Activated CD4-positive, alpha-beta T cell treated with anti-CD3 and anti-CD28 coated beads, Interleukin-2, amount 50 U/mL, for 1 hour (primary cell): Measurements from ENCODE around the gene SOX3.

Experiments used
- DNase-seq: peaks from one replicate; pipeline ENCODE4 v3.0.0-alpha.2; 2020

Gene SOX3

DNA sequence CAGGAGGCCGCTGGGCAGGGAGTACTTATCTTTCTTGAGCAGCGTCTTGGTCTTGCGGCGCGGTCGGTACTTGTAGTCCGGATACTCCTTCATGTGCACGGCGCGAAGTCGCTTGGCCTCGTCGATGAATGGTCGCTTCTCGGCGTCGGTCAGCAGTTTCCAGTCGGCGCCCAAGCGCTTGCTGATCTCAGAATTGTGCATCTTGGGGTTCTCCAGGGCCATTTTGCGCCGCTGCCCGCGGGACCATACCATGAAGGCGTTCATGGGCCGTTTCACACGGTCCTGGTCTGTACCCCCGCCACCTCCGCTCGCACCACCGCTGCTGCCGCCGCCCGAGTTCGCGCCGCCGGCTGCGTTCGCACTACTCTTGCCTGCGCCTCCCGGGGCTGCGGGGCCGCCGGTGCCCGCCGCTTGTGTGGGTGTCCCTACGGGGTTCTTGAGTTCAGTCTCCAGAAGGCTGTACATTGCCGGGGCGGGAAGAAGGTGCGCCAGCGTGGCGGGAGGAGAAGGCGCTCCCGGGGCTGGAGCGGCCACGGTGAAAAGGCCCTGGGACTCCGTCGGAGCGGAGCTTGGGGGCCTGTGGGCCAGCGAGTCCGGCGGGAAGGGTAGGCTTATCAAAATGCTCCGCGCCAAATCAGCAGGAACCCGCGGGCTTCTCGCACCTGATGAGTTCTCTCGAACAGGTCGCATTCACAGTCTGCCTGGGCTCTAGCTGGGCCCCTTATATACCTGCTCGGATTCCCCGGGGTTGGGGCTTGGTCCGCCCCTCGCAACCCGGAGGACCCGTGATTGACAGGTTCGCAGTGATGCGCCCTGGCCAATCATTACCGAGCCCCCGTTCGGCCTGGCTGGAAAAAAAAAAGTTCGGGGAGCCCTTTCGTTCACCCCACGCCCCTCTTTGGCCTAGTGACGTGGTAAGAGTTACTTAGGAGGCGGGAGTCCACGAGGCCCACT, at the start of gene SOX3:
Gene SOX3 (minus strand): TSS at position 699 of the 954 bp plus-strand sequence. CDS start 9 bp downstream, at position 690.
- no peak for DNase-seq

DNA sequence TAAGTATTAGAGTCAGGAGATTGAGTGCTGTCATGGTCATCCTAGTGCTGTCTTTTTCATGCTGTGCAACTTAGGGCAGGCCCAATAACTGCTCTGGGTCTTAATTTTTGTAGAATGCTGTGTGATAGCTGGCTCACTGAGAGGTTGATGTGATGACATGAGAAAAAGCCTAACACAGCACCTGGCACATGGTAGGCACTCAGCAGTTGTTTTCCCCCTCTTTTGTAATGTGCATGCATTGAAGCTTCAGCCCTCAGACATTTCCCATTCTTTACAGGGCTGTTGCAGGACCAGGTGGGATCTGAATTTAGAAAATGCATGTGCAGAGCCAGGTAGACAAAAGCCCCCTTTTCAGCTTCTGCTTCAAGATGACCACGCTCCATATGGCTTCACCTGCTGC, 44.1 kb upstream of the SOX3 start:
- no peak for DNase-seq

DNA sequence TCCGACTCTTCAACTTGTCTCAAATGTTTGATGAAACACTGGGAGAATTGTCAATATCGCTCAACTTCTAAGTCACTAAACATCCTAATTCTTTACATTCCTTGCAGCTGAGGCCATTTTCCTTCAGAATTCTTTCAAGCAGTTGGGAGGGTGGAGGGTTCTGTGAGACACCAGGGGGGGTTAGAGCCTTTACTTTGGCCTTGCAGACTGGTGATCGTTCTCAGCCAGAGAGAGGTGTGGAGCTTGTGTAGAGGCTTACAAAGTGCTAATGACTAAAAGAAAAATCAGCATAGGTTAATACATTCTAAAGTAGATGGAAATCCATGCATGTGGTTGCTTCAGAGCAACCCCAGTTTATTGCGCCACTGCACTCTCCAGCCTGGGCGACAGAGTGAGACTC, 21.3 kb upstream of the SOX3 start:
- DNase-seq: no peak

DNA sequence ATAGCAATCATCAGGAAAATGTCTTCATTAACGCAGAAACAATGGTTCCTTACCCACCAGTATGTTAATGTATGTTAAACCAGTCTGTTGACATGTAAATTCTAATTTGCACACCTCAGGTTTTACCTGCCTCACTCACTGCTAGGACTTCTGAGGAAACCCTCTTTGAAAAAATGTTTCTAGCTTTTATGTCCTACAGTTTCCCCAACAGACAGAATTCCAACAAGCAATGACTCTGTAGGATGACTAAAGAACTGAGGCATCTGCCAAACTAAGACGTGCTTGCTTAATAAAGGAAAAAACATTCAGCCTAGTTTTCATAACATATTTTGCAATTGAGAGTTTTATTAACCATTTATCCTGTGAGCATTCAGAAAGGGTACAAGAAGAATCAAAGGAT, 20.6 kb upstream of the SOX3 start:
- no peak for DNase-seq

DNA sequence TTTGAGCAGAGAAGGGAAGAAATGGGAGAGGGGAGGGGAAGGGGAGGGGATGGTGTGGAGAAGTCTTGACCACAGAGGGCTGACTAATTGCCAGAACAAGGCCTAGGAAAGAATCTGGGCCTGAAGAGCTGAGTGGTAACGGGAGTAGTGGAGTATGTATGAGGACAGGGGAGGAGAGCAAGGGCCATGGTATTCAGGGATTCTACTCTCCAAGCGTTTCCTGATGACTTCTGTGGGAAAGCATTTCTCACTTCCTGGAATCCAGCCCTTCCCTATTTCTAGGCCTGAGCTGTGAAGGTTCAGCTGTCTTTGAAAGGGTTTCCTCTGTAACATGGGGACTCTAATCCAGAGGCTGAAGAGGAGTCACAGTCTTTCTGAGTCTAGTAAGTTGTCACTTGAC, 19.7 kb upstream of the SOX3 start:
- no peak for DNase-seq

DNA sequence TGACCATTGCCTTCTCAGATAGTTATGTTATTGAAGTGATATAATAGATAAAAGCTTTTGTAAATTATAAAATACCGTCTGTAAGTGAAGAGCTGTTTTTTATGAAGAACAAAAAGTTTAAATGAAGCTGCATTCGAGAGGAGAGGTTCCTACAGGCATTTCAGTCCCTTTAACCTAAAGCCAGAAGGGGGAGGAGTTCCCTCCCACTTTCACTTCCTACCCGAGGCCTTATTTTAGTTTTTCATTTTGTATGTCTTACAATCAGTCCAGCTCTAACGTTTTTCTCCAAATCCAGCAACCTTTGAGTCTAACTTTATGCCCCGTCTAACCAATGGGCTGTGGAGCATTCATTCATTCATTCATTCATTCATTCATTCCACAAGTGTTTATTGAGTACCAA, 16.5 kb upstream of the SOX3 start:
- no peak for DNase-seq

DNA sequence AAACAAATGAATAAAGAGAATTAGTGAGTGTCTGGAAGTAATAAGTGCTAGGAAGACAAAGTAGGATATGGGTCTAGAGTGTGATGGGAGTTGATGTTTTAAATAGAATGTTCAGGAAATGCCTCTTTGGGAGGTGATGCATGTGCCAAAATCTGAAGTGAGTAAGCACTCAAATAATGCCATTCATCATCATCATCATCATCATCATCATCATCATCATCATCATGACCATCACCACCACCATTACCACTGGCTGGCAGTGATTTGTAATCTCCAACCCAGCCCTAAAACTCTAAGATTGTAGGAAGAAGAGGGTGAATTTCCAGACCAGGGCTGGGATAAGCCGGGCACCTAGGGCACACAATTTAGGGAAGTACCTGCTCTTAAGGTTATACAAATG, 9.7 kb upstream of the SOX3 start:
- DNase-seq: no peak

DNA sequence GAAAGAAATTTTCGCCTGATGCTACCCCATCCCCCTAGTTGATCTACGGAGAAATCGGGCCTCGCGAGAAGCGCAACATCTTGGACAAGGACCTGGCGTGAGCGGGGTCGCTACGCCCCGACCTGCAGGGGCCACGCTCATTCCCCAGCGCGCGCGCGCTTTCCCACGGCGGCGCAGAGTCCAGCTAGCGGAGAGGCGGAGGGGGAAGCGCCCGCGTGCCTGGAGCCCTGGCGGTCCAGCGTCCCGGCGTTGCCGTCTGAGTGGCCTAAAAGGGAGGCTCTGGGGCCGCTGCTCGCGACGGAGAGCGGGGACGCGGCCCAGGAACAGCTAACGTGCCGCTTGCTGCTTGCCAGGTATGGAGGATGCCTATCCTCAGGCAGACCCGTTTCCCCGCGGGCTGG, 6.0 kb upstream of the SOX3 start:
- no peak for DNase-seq

DNA sequence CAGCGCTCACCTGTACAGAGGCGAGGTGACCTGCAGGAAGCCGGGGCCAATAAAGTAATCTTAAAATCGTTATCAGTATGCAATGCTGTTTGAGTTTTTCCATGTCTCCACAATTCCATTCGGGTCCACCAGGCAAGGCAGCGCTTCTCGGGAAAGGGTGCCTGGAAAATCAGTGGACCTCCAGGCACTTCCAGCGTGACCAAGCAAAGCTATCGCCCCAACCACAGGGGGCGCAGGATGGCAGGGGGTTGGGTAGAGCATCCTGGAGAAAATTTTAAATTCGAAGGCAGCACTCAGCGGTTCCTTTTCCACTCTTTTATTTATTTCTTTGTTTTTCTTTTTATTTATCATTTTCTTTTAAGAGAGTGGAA, 5.4 kb upstream of the SOX3 start:
- DNase-seq: no peak

DNA sequence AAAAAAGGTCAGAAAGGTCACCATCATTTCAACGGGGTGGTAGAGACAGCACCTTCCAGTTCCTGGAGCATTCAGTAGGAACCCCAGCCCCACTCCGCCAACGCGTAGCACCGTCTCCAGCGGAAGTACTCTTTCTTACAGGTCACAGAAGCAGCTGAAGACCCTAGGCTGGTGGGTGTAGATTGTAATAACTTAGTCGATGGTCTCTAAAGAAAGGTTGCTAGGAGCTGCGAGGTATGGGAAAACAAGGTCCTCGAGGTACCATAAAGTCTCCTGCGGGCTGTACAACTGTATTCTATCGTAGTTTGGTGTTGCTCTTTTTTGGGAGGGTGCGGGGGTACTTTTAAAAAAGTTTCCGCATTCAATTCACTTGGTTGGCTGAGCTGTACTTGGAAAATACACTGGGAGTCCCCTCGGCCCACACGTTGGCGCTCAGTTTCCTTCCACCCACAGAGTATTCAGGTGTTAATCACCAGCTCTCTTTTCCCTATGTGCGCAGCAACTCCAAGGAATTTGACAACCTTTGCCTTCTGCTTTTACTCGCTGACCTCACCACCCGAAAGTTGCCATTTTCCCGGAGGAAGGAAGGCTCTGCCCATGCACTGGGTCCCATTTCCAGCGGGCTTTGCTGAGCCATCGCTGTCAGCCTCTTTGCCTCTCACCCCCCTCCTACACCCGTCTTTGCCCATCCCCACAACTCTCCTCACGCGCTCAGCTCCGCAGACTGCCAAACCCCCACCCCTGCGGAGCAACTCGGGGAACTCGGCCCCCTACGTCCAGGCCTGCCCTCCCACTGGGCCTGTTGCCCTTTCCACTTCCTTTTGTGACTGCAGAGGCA, 4.8 kb upstream of the SOX3 start:
- DNase-seq: no peak

DNA sequence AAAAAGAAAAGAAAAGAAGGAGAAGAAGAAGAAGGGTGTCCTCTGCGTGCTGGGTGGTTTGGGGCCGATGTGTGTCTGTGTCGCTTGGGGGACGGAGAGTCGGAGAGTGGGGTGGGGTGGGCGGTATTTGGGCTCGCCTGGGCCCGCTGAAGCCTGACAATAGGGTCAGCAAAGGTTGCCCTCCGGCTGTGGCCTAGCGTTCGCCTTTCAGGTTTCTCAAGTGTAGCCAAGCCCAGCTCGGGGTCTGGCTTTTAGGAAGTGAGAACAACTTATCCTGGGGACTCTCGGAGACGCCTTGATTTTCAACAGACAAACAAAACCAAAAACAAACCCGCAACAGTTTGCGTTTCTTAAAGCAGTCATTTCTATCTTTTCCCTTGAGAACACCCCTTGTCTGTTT, 4.1 kb upstream of the SOX3 start:
- no peak for DNase-seq

DNA sequence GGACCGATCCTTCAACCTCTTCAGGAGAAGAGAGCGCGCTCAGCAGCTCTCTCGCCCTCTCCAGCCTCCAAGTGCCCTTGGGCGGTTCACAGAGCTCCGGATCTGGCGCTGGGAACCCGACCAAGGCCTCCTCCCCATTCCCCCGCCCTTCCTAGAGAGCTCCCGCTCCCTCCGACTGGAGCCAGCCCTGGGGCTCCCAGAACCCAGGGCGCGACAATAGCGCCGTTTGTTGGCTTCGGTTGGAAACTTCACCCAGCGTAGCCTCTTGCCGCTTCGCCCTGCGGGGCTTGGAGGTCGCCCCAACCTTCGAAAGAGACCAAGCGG, 3.1 kb upstream of the SOX3 start:
- DNase-seq: no peak

DNA sequence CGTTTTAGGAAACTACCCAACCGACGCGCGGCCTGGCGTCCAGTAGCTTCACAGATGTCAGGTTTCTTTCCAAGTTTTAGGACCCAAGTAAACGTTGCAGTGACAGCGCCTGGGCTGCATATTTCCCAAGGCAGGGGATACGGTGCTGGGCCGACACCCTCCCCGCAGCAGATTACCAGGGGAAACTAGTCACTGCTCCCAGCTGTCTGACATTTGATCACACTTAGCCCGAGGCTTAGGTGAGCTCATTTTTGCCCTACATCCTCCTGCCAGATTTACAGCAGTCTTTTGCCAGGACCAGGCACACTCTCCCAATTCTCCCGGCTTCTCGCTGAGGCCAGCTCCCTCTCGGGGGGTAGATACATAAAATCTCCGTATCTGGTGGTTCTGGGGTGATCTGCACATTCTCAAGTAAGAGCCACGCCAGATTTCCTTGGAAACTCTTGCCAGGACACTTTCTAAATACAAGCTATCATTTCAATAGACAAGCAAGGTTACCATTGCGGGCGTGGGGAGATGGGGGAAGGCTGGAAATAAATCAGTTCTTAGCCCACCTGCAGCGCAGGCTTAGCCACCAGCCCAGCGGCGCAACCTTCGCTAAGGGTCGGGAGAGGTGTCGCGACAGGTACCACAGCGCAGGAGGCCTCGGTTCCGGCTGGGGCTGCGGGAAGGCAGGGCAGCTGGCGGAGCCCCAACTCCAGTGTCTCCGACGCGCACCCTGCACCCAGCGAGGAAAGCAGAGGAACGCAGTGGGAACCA, 2.5 kb upstream of the SOX3 start:
- DNase-seq: no peak

DNA sequence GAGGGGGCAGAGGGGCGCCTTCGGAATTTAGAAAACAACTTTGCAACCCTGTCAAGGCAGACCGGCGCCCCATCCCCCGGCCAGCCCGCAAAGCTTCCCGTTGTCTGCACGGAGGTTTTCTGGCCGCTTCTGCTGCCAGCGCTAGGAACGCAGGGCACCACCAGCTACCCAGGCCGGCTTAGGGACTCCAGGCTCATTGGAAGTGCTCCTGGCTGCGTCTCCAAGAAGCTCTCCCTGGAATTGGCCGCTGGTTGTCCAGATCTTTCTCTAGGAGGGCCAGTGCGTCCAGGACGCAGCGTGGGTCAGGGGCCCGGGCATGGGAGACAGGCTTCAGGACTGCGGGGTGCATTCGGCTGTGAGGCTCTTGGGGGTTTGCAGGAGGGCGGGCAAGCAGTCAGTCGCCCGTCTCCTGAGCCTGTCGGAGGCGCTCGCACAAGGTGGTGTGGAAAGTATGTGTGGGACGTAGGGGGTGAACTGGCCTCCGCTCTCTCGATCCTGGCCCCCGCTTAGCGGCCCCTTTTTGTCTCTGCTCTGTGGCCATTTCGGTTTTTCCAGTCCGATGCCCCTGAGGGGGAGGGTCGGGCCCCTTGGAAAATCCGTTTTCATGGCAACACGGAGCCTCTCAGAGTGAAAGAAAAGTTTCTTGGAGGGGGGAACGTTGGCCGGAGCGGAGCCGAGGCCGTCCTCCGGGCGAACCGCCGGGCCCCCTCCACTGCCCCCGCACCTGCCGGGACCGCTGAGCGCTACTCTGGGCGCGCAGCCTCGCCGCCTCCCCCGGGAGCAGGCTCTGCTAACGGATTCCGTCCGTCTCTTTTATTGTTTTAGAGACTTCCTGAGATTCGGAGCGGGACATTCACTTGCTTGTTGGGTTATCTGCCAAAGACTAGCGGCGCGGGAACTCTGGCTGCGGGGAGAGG, 810 bp upstream of the SOX3 start:
- DNase-seq: no peak

DNA sequence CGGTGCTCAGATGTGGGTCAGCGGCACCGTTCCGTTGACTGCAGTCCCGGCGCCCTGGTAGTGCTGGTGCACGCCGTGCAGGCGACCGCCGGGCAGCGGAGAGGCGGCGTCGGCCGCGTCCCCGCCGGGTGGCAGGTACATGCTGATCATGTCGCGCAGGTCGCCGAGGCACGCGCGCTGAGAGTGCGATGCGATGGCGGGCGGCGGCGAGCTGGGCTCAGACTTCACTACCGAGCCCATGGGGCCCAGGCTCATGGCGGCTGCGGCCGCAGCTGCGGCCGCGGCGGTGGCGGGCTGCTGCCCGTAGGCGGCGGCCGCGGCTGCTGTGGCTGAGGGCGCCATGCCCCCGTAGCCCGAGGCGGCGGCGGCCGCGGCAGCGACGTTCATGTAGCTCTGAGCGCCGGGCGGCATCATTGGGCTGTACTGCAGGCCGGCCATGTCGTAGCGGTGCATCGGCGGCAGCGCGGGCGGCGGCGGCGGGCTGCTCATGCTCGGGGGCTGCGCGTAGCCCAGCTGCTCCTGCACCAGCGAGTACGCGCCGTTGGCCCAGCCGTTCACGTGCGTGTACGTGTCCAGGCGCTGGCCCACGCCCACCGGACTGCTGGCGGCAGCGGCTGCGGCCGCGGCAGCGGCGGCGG, 1.0 kb downstream of the SOX3 start:
- DNase-seq: no peak

DNA sequence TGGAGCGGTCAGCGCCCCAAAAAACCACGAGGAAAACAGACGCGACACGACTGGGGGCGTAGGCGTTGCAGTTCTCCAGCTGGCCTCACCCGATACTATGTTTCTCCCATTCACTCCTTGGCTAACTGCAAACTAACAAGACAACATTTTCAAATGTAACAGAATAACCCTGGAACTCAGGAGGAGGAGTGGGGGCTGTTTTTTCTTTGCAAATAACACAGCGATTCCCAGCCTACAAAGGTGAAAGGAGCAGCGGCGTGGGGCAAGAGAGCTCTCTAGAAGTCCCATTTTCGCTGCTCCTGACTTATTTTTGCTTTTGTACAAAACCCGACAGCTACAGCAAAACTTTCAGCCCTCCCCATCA, 1.6 kb downstream of the SOX3 start:
- no peak for DNase-seq

DNA sequence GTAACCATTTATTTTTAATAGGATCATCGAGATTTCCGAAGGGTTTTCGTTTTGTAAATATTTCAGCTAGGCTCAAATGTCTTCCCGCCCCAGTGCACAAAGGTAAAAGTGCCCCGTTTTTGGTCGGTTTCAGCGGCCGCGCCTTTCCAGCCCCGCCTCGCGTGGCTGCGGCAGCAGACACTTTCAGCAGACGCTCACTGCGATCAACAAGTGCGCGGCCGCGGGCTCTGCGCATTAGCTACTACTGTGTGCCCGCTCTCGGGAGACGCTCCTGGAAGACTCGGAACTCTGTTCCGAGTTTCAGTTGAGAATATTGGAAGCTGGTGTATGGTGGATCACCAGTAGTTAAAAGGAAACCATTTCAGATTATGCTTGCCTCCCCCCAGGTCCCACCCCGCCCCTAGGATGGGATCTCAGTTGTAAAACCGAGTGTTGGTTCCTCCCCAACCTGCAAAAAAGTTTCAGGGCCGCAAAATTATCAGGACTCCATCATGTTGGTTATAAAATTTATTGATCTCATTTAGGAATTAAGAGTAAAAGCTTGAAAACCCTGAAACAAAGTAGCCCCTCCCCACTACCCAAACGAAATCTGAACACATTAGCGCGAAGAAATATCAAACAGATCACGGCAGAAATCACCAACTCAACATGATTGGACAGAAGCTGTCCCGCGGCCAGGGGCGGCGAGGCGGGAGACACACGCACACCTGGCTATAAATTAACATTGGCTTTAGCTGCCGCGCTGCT, 2.2 kb downstream of the SOX3 start:
- DNase-seq: no peak

DNA sequence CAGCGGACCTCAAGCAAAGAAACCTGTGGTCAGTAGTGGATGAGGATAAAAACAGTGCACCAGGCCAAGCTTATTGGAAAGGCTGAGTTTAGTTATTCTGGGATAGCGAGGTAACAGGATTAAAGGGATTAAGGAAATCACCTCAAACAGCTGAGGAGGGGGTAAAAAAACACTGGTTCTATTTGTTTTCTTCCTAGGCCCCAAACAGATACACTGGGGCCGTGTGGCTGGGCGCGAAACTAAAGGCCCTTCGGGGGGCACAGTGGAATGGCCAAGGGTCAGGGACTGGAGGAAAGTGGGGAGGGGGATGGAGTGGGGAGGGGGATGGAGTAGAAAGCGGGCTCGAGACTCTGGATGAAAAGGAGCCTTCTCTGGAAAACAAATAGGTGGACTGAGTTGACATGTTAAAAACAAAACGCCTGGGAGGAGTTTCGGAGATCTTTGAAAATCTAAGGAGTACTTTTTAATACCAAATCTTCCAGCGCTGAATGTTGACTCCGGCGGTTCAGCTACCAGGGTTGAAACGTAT, 2.9 kb downstream of the SOX3 start:
- DNase-seq: no peak

DNA sequence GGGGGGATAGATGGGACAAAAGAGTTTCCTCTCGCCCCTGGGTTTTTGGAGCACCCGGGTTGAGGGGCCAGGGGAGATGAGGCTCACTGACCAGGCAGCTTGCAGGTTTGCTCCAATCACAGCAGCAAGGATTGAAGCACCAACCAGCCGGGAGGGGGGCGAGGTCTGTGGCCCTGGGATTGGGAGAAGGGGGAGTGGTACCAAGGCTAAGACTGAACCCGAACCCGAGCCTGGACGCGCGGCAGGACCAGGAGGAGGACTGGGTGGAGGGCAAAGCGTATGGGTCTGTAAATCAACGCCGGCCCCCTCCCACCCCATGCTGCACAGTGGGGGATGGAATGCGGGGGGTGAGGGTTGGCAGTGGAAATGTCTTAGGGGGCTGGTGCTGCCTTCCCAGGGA, 3.5 kb downstream of the SOX3 start:
- DNase-seq: no peak

DNA sequence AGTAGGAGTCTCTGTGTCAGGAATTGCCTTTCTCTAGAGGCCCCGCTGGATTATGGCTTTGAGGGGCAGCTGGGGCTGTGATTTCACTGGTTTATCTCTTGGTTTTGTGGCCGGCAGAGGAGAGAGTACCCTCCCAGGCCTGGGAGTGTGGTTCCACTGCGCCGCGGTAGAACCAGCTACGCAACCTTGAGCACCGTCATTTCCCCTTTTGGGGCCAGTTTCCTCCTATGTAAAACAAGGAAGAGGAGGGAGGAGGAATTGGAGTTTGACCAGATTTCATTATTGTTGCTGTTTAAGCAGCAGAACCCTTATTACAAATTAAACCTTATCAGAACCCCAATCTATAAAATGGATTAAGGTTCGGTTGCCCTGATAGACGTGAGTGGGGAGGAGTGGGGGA, 4.4 kb downstream of the SOX3 start:
- no peak for DNase-seq

DNA sequence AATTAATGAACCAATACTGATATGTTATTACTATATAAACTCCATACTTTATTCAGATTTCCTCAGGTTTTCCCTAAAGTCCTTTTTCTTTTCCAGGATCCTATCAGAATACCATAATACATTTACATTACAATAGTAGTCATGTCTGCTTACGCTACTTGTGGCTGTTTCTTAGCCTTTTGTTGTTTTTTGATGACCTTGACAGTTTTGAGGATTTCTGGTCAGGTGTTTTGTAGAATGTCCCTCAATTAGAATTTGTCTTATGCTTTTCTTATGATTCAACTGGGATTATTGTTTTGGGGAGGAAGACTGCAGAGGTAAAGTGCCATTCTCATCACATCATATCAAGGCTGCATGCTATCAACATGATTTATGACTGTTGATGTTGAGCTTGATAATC, 9.1 kb downstream of the SOX3 start:
- no peak for DNase-seq
